H9 (cell line): ENCODE data around the gene CCIN. TPM values are rescaled to one million over a fixed set of nuclear protein-coding genes. Genes with fewer than 3 reads are reported as not detected.

ENCODE experiments used
- DNase-seq: peaks from one replicate; pipeline ENCODE4 v3.0.0-alpha.2; 2017
- H2AFZ ChIP-seq: one replicate; pipeline ENCODE4 v1.6.1; 2013; ENCODE audit warnings: mild to moderate bottlenecking, low read length, control low read depth, moderate library complexity
- H2AK5ac ChIP-seq: 2 replicates; pipeline ENCODE4 v1.6.1; 2013; ENCODE audit warnings: low read length, control low read depth, mixed read lengths; ENCODE audit not compliant: insufficient read length
- H2BK120ac ChIP-seq: one replicate; pipeline ENCODE4 v1.6.1; 2013; ENCODE audit warnings: low read depth, mild to moderate bottlenecking, low read length, control low read depth, inconsistent platforms; ENCODE audit not compliant: poor library complexity, severe bottlenecking
- H2BK12ac ChIP-seq: 2 replicates; pipeline ENCODE4 v1.6.1; 2013; ENCODE audit warnings: low read length, control low read depth, mixed read lengths, low read depth; ENCODE audit not compliant: insufficient read length
- H2BK15ac ChIP-seq: 2 replicates; pipeline ENCODE4 v1.6.1; 2013; ENCODE audit warnings: low read depth, low read length, control low read depth
- H2BK20ac ChIP-seq: one replicate; pipeline ENCODE4 v1.6.1; 2013; ENCODE audit warnings: low read depth, mild to moderate bottlenecking, low read length, control low read depth, inconsistent platforms; ENCODE audit not compliant: poor library complexity, severe bottlenecking
- H2BK5ac ChIP-seq: 2 replicates; pipeline ENCODE4 v1.6.1; 2013; ENCODE audit warnings: low read length, control low read depth, mixed read lengths; ENCODE audit not compliant: insufficient read length
- H3K14ac ChIP-seq: 2 replicates; pipeline ENCODE4 v1.6.1; 2013; ENCODE audit warnings: low read length, control low read depth; ENCODE audit not compliant: insufficient read depth
- H3K18ac ChIP-seq: 2 replicates; pipeline ENCODE4 v1.6.1; 2013; ENCODE audit warnings: low read depth, mild to moderate bottlenecking, mixed read lengths, low read length, control low read depth; ENCODE audit not compliant: insufficient read length
- H3K23ac ChIP-seq: 2 replicates; pipeline ENCODE4 v1.6.1; 2013; ENCODE audit warnings: low read length, control low read depth, mixed read lengths, low read depth; ENCODE audit not compliant: insufficient read length
- H3K23me2 ChIP-seq: 2 replicates; pipeline ENCODE4 v1.6.1; 2013; ENCODE audit warnings: low read depth, mild to moderate bottlenecking, mixed read lengths, low read length, control low read depth; ENCODE audit not compliant: insufficient read length, poor library complexity, severe bottlenecking
- H3K27ac ChIP-seq: 2 replicates; pipeline ENCODE4 v1.5.1; 2013; ENCODE audit warnings: low read length, control low read depth, mixed read lengths, low read depth; ENCODE audit not compliant: insufficient read length
- H3K27me3 ChIP-seq: 2 replicates; pipeline ENCODE4 v1.6.1; 2013; ENCODE audit warnings: low read length, control low read depth, inconsistent platforms; ENCODE audit not compliant: insufficient read depth
- H3K4ac ChIP-seq: 2 replicates; pipeline ENCODE4 v1.6.1; 2013; ENCODE audit warnings: low read depth, mild to moderate bottlenecking, control low read depth, inconsistent platforms, low read length, moderate library complexity
- H3K4me1 ChIP-seq: 2 replicates; pipeline ENCODE4 v1.6.1; 2013; ENCODE audit warnings: low read length, control low read depth, inconsistent platforms; ENCODE audit not compliant: insufficient read depth
- H3K4me2 ChIP-seq: 2 replicates; pipeline ENCODE4 v1.6.1; 2013; ENCODE audit warnings: low read length, control low read depth, mixed read lengths; ENCODE audit not compliant: insufficient read length, insufficient read depth
- H3K56ac ChIP-seq: 2 replicates; pipeline ENCODE4 v1.6.1; 2013; ENCODE audit warnings: low read depth, mild to moderate bottlenecking, mixed read lengths, low read length, control low read depth; ENCODE audit not compliant: insufficient read length
- H3K79me1 ChIP-seq: 2 replicates; pipeline ENCODE4 v1.6.1; 2013; ENCODE audit warnings: low read depth, mild to moderate bottlenecking, moderate library complexity, low read length, control low read depth, inconsistent platforms; ENCODE audit not compliant: insufficient read depth, poor library complexity, severe bottlenecking
- H3K79me2 ChIP-seq: 2 replicates; pipeline ENCODE4 v1.6.1; 2013; ENCODE audit warnings: low read length, control low read depth, inconsistent platforms; ENCODE audit not compliant: insufficient read depth
- H3K9ac ChIP-seq: 2 replicates; pipeline ENCODE4 v1.6.1; 2013; ENCODE audit warnings: low read length, control low read depth, mixed read lengths; ENCODE audit not compliant: insufficient read length; ENCODE audit errors: extremely low read depth
- H3K9me3 ChIP-seq: one replicate; pipeline ENCODE4 v1.6.1; 2013; ENCODE audit warnings: low read depth, low read length, inconsistent platforms; ENCODE audit not compliant: control insufficient read depth
- H3T11ph ChIP-seq: one replicate; pipeline ENCODE4 v1.6.1; 2013; ENCODE audit warnings: mild to moderate bottlenecking, low read length, control low read depth, inconsistent platforms
- H4K20me1 ChIP-seq: one replicate; pipeline ENCODE4 v1.6.1; 2013; ENCODE audit not compliant: control insufficient read depth, insufficient read length, insufficient read depth
- H4K5ac ChIP-seq: 2 replicates; pipeline ENCODE4 v1.6.1; 2013; ENCODE audit warnings: low read depth, mild to moderate bottlenecking, mixed read lengths, low read length, control low read depth; ENCODE audit not compliant: insufficient read length
- H4K8ac ChIP-seq: replicated peaks from 2 replicates; pipeline ENCODE4 v1.6.1; 2013; ENCODE audit warnings: low read length, control low read depth, mixed read lengths, low read depth; ENCODE audit not compliant: insufficient read length
- H4K91ac ChIP-seq: 2 replicates; pipeline ENCODE4 v1.6.1; 2013; ENCODE audit warnings: low read depth, mild to moderate bottlenecking, moderate library complexity, mixed read lengths, low read length, control low read depth; ENCODE audit not compliant: insufficient read length
- H3K27ac Mint-ChIP-seq, 3 experiments: 2 replicates in 2 of 3; 3 replicates in 1 of 3; pipeline ENCODE4 v1.8.0; 2020 to 2021; ENCODE audit warnings: mixed read lengths in 3 of 3, mild to moderate bottlenecking in 1 of 3, moderate library complexity in 1 of 3
- H3K27me3 Mint-ChIP-seq: 2 replicates; pipeline ENCODE4 v1.8.0; 2021; ENCODE audit warnings: low read depth, mild to moderate bottlenecking, moderate library complexity, mixed read lengths
- H3K36me3 Mint-ChIP-seq, 3 experiments: 2 replicates in 2 of 3; 3 replicates in 1 of 3; pipeline ENCODE4 v1.8.0; 2020 to 2021; ENCODE audit warnings: low read depth in 3 of 3, mixed read lengths in 3 of 3; ENCODE audit not compliant: insufficient read depth in 1 of 3
- H3K4me1 Mint-ChIP-seq, 2 experiments: 2 replicates each; pipeline ENCODE4 v1.8.0; 2020; ENCODE audit warnings: mixed read lengths in 2 of 2
- H3K4me3 Mint-ChIP-seq, 2 experiments: 2 replicates in 1 of 2; 3 replicates in 1 of 2; pipeline ENCODE4 v1.8.0; 2020 to 2021; ENCODE audit warnings: mild to moderate bottlenecking in 2 of 2, mixed read lengths in 2 of 2, moderate library complexity in 1 of 2
- H3K9me3 Mint-ChIP-seq, 2 experiments: 2 replicates in 1 of 2; 3 replicates in 1 of 2; pipeline ENCODE4 v1.8.0; 2020; ENCODE audit warnings: mild to moderate bottlenecking in 2 of 2, mixed read lengths in 2 of 2, moderate library complexity in 1 of 2
- CTCF ChIP-seq: fragments of 200-600 bp; sonication (generic); conservative IDR thresholded peaks from 3 replicates; pipeline ENCODE4 v1.8.0; 2021; ENCODE audit warnings: antibody characterized with exemption, mild to moderate bottlenecking
- WGBS: extraction: QIAGEN DNeasy Blood & Tissue Kit; methylation state at CpG from one replicate; pipeline ENCODE4 v1.1.7; 2013; ENCODE audit warnings: missing lambda C conversion rate, low lambda C conversion rate, mixed read lengths; ENCODE audit not compliant: insufficient read length; ENCODE audit errors: extremely low coverage; 5-methylcytosine and 5-hydroxymethylcytosine counted together
- total RNA-seq: library from RNA; stranded (reverse); gene quantifications from 2 replicates; pipeline ENCODE4 v1.2.1, GENCODE V29; 2021

The CCIN gene
- total RNA-seq, 1 experiment from 2014 or later, result not detected

GRCh38 chr9:36121971-36122370, 47.2 kb upstream of the CCIN start:
- Histone ChIP-seq H2AFZ (no peak overlapping the region), H3K56ac (no peak overlapping the region), H3K9me3 (no peaks in the 10 kb centered on the region), H4K20me1 (no peaks in the 10 kb centered on the region), H2AK5ac (no peak overlapping the region), H3K4me1 (no peaks in the 10 kb centered on the region), H2BK15ac (no peak overlapping the region), H3K27ac (no peak overlapping the region), H3T11ph (no peak overlapping the region), H3K79me2 (no peaks in the 10 kb centered on the region), H3K79me1 (no peaks in the 10 kb centered on the region), H3K14ac (no peak overlapping the region), H3K4ac (no peak overlapping the region), H3K18ac (no peak overlapping the region), H4K91ac (no peak overlapping the region), H3K4me2 (no peak overlapping the region), H2BK5ac (no peak overlapping the region), H2BK20ac (no peak overlapping the region), H2BK120ac (no peak overlapping the region), H3K23me2 (no peaks in the 10 kb centered on the region), H4K8ac (no peak overlapping the region), H3K27me3 (no peaks in the 10 kb centered on the region), H3K9ac (no peak overlapping the region), H2BK12ac (no peak overlapping the region), H4K5ac (no peak overlapping the region), H3K23ac (no peak overlapping the region)
- no peaks in the 10 kb centered on the region for H3K9me3 Mint-ChIP-seq
- H3K36me3 Mint-ChIP-seq, result peaks cover 1 to 7% (median 3%) of the 10 kb centered on the region in 3 experiments; a peak in 5 of 7 replicates
- no peak overlapping the region; a peak in 1 of 7 replicates for H3K27ac Mint-ChIP-seq
- TF ChIP-seq CTCF, result no peak
- no peak overlapping the region; a peak in 1 of 5 replicates for H3K4me3 Mint-ChIP-seq
- H3K4me1 Mint-ChIP-seq, result peaks cover 5 to 17% of the 10 kb centered on the region in 2 experiments; a peak in 3 of 4 replicates
- no peak for DNase-seq
- peaks cover 2% of the 10 kb centered on the region for H3K27me3 Mint-ChIP-seq
- no CpG with 5 or more reads among the region's 7 CpGs for WGBS
